Bone marrow (tissue), 2 donors: Measurements from ENCODE around the gene LRRC8A.
A peak's percentile ranks its signal among the peaks of the same experiment; 100 is the strongest.
"Not testable (repeated sequence)": the region's sequence is repeated elsewhere in the genome, so short reads cannot be mapped to it uniquely, and the experiment has no call there.

Source experiments
- DNase-seq, 2 donors: peaks; one replicate each; lab custom pipeline; 2025; lab: John Stamatoyannopoulos, UW

Gene LRRC8A

GRCh38 chr9:128870128-128870940, 11.6 kb upstream of the LRRC8A start:
- DNase-seq = no peak

DNA sequence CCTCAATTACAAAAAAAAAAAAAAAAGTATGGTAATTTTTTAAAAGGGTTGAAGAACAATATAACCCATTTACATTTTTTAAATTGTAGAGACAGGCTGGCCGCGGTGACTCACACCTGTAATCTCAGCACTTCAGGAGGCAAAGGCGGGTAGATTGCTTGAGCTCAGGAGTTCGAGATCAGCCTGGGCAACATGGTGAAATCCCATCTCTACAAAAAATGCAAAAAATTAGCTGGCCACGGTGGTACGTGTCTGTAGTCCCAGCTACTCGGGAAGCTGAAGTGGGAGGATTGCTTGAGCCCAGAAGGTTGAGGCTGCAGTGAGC, 11.0 kb upstream of the LRRC8A start:
- DNase-seq = not testable (repeated sequence)

- DNase-seq = no peak
Observed at GRCh38 chr9:128877852-128878251, 4.1 kb upstream of the LRRC8A start.

GRCh38 chr9:128882677-128883603, 1.0 kb downstream of the LRRC8A start:
- DNase-seq = no peak

DNA sequence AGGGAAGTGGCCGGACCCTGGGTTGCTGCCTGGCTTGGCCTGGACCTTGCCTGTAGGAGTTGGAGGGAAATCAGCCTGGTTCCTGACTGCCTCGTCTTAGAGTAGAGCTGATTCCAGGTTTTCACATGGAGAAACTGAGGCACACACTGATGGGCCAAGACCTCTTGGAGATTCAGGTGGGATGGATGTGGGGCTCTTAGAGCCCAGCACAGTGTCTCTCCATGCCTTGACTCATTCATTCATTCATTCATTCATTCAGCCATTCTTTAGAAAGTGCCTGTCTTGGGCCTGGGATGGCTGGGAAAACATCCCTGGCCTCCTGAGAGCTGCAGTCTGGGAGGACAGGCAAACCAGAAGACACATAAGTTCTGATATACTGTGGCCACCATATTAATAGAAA, 2.2 kb downstream of the LRRC8A start:
- no peak for DNase-seq

GRCh38 chr9:128885376-128885775, 3.4 kb downstream of the LRRC8A start:
- no peak for DNase-seq

DNA sequence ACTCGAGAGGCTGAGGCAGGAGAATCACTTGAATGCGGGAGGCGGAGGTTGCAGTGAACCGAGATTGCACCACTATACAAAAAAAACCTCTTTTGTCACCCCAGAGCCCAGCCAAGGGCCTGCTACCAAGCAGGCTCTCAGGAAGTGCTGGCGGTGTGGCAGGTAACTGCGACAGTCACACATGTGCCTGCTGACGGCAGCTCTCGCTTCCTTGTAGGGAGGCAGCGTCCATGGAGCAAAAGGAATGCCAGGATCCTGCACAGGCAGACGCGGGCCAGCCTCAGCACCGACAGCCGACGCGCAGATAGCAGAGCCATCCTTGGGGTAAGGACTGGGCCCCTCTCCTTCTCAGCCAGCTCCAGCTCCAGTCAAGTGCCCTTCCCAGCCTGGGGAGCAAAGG, 3.9 kb downstream of the LRRC8A start:
- DNase-seq = no peak

GRCh38 chr9:128886211-128886891, 4.4 kb downstream of the LRRC8A start:
- no peak for DNase-seq

DNA sequence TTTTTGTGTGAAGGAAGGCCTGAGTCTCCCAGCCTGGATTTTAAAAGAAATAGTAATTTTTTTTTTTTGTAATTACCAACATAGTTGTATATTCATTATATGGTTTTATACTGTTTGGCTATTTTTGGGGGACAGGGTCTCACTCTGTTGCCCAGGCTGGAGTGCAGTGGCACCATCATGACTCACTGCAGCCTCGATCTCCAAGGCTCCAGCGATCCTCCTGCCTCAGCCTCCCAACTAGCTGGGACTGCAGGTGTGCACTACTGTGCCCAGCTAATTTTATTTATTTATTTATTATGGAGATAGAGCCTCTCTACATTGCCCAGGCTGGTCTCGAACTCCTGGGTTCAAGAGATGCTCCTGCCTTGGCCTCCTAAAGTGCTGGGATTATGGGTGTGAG, 5.1 kb downstream of the LRRC8A start:
- DNase-seq = no peak

DNA sequence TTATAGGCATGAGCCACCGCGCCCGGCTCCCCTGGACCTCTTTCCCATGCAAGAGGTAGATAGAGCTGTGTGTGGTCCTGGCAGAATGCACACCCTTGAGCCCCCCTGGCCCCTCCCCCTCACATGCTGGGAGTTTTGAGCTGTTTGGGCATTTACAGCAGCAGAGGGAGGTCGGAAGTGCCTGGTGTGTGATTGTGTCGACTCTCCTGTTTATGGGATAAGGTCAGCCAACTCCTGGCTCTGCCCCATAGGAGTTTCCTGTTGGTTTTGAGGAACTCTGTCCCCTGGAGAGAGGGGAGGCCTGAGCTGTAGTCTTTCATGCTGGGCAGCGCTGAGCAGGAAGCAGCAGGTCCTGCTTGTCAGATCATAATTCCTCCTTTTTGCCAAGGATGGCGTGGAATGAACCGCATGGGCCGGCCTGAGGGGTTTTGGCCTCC, 6.0 kb downstream of the LRRC8A start:
- DNase-seq = no peak

DNA sequence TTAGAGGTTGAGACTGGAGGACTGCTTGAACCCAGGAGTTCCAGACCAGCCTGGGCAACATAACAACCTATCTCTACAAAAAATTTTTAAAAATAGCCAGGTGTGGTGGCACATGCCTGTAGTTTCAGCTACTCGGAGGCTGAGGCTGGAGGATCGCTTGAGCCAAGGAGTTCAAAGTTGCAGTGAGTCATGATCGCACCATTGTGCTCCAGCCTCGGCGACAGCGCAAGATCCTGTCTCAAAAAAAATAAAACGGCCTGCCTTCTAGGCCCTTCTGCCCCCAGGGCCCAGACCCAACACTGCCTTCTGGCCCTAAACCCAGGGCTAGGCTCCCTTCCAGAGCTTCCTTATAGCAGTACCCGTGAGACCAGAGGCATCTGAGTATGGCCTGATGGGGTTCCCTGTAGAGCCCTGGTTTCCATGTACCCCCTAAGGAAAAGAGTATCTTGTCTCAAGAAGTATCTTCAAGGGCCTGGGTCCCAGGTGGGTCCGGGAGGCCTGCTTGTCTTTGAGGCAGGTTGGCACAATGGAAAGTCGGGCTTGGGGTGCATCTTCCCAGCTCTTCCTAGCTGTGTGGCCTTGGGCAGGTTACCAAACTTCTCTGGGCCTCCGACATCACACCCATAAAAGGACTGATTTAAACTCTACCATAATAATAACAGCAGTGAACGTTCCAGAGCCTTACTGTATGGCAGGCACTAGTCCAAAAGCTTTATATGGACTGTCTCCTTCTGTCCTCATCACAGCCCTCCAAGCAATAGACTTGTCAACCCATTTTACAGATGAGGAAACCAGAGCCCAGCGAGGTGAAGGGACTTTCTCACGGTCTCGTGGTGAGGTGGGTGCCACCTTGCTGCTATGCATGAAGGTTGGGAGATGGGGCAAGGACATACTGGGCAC, 9.6 kb downstream of the LRRC8A start:
- no peak for DNase-seq

DNA sequence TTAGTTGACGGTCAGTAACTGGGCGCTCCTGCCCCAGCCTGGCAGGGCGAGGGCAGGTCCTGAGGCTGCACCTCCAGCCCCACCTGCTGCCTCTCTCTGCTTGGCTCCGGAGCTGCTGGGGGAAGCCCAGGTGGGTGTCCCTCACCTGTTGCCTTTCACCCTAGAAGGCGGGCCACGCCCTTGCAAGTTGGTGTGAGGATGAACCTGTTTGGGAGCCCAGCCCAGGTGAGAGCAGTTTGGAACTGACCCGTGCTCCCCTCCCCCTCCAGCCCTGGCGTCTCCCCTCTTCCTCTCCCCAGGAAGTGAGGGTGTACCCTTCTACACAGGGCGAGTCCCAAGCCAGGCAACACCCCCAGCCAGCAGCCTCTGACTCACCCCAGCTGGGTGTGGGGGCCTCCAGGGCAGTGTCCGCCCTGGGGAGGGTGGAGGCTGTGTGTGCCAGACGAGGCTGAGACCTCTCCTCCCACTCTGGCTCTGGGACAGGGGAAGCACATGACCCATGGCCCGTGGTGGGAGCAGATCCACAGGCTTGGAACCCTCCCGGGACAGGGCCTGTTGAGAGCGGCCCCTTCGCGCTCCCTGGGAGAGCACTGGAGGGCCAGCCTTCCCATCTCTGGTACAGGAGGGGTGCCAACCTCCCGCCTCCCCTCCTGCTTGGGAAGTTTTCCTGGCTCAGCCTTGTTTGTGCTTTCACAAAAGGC, 10.4 kb downstream of the LRRC8A start:
- DNase-seq = peak in 1 of 2 donors; percentile 25

- no peak for DNase-seq
Observed at GRCh38 chr9:128893354-128893753, 11.4 kb downstream of the LRRC8A start.

DNA sequence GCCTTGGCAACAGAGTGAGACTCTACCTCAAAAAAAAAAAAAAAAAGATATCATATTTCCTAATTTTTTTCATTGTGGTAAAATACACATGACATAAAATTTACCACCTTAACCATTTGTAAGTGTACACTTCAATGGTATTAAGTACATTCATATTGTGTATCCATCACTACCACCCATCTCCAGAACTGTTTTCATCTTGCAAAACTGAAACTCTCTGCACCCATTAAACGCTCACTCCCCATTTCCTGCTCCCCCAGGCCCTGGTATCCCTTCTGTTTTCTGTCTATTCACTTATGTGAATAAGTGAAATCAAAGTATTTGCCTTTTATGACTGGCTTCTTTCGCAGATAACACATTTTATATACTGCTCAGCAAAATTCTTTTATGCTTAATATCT, 12.8 kb downstream of the LRRC8A start:
- no peak for DNase-seq

- DNase-seq = no peak
Observed at GRCh38 chr9:128895556-128895955, 13.6 kb downstream of the LRRC8A start.

- no peak for DNase-seq
Observed at GRCh38 chr9:128898382-128898781, 16.4 kb downstream of the LRRC8A start.

DNA sequence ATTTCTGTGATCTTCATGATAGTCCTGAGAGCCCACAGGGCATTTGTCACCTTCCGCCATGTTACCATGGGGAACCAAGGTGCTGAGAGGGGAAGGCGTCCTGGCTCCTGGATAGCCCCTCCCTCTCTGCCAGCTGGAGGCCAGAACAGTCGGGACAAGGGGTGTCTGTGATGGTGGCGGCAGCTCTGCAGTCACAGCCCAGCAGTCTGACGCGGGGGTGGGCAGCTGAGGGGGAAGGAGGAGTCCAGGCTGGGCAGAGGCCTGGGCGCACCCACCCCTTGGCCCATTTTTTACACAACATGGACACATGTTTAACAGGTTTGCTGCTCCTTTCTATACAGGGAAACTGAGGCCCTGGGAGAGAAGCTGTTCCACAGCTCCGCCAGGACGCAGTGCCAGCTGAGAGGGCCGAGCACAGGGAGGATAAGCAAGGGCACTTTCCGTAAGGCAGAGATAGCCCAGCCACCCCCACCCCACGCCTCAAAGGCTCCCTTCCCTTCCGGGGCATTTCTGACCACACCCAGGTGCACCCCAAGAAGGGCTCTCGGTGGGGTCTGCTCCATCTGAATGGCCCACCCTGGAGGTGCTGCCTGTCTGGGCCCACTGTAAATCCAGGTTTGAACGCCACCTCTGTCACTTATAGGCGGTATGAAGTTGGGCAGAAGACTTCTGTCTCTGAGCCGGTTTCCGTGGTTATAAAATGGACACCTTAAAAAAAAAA, 17.1 kb downstream of the LRRC8A start:
- no peak for DNase-seq

DNA sequence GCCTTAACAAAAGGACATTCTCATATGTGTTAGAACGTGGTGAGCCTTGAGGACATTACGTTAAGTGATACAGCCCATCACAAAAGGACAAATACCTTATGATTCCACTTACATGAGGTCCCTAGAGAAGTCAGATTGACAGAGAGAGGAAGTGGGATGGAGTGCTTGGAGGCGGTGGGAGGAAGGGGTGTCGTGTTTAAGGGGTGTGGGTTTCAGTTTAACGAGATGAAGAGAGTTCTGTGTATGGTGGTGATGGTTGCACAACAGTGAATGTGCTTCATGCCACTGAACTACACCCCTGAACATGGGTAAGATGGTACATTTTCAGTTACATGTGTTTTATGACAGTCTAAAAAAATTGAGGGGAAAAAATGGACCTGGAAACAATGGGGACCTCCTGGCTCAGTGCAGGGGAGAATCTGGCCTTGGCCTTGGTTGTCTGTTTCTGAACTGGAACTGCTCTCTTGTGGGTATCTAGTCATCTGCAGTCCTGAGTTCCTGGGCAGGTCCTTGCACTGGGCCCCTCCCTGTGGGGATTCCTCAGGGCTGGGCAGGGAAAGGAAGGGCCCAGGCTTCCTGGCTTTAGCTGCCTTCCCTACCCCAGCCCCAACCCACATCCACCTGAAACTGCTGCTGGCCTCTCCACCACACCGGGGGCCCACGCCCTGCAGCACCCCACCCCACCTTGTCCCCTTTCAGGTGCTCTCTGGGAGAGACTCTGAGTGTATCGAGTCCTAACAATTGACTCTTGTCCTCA, 17.8 kb downstream of the LRRC8A start:
- DNase-seq = peak in 1 of 2 donors; percentile 15

- no peak for DNase-seq
Observed at GRCh38 chr9:128901379-128901778, 19.4 kb downstream of the LRRC8A start.
